Measurements from ENCODE around the gene ENO2.

- TF ChIP-seq CTCF (IDR thresholded peaks at IDR 0.05): no peak
- no peak for TF ChIP-seq POLR2A (IDR thresholded peaks at IDR 0.05)
- TF ChIP-seq EP300 (IDR thresholded peaks at IDR 0.05): no peak
These were observed 14.4 kb upstream of the ENO2 start for GRCh38 chr12:6899837-6900519.
